ENCODE data around the gene SLC27A4. TPM values are rescaled to one million over a fixed set of nuclear protein-coding genes. Genes with fewer than 3 reads are reported as not detected.

SLC27A4 gene
- total RNA-seq: 42.7 and 45.1 TPM in 2 replicates

DNA sequence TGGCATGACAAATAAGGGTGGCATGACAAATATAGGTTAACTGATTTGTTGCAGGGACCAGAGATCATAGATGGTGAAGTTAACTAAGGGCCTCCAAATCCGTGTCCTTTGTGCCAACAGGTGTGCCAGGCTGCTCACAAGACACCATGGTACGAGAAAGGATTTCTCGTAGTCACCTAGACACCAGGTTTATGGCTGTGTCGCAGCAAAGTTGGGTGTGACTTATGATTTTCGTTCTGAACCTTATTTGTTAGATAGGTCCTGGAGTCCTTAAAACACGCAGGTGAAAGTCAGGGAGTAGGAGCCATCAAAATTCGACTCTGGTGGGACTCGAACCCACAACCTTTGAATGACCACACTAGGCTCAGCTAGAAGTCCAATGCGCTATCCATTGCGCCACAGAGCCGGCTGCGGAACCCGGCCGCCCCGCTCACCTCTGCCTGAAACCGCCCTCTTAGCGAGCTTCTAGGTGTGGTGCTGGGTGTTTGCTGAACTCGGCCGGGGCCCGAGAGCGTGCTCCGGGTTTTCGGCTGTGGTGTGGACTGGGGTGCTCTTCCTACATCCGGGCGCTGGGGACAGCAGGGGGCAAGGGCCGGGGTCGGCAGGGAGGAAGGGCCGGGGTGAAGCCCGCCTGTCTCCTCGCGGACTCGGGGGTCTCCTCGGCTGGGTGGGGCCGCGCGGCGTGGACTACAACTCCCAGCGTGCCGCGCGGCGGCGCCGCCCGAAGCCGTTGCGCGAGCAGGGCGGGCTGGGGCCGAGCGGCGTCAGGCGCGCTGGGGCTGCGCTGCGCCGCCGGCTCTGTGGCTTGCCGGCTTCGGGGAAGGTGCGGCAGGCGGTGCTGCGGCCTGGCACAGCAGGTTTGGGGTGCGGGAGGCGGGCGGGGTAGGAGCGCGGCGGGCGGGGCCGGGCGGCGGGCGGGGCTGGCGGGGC lies at the start of gene SLC27A4:
TSS of gene SLC27A4 (plus strand) at position 767 of the 930 bp plus-strand sequence. CDS start 2,606 bp downstream, outside the sequence.
- no peak for DNase-seq (ENCODE audit: extremely low read depth, low read depth, low spot score)

DNA sequence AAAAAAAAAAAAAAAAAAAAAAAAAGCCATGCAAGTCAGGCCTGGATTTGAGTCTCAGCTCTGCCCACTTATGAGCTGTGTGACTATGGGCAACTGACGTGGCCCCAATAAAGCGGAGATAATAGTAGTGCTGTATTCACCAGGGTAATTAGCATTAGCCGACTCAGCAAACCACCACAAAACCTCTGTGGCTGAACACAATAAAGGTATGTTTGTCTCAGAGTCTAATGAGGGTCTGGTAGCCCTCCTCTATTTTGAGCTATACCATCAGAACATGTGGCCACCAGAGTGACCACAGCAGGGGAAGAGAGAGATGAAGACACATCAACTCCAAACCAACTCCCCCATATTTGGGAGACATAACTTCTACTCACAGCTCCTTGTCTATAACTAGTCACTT lies 48.3 kb upstream of the SLC27A4 start:
- DNase-seq (ENCODE audit: extremely low read depth, low read depth, low spot score): no peak

DNA sequence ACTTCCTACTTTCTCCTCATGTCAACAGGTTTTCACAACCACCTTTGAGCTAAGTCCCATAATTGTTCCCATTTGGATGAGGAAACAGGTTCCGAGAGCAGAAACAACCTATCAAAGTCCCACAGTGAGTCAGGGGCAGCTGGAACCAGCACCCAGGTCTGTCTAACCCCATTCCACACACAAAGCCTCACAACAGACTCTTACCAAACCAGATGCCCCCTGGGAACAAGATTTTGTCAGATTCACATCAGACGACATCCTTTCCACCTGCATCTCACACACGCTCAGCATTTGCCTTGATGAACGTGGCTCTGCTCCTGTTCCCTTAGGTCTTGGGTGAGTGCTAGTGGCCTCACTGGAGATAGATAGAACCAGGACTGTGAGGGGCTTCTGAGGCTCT lies 47.2 kb upstream of the SLC27A4 start:
- no peak for DNase-seq (ENCODE audit: extremely low read depth, low read depth, low spot score)

DNA sequence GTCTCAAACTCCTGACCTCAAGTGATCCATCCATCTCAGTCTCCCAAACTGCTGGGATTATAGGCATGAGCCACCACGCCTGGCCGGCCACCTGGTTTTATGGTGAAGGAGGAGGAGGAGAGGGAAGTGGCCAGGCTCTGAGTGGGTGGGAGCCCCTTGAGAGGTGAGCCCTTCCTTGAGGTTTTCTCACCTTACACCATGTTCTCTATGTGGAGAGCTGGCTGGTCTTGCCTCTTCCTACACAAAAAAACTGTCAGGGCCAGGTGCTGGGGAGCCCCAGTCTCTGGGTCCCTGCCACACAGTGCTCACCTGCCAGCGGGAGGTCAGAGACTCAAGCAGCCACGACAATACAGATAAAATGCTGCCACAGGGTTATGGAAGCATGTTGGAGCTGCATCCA lies 46.2 kb upstream of the SLC27A4 start:
- no peak for DNase-seq (ENCODE audit: extremely low read depth, low read depth, low spot score)

DNA sequence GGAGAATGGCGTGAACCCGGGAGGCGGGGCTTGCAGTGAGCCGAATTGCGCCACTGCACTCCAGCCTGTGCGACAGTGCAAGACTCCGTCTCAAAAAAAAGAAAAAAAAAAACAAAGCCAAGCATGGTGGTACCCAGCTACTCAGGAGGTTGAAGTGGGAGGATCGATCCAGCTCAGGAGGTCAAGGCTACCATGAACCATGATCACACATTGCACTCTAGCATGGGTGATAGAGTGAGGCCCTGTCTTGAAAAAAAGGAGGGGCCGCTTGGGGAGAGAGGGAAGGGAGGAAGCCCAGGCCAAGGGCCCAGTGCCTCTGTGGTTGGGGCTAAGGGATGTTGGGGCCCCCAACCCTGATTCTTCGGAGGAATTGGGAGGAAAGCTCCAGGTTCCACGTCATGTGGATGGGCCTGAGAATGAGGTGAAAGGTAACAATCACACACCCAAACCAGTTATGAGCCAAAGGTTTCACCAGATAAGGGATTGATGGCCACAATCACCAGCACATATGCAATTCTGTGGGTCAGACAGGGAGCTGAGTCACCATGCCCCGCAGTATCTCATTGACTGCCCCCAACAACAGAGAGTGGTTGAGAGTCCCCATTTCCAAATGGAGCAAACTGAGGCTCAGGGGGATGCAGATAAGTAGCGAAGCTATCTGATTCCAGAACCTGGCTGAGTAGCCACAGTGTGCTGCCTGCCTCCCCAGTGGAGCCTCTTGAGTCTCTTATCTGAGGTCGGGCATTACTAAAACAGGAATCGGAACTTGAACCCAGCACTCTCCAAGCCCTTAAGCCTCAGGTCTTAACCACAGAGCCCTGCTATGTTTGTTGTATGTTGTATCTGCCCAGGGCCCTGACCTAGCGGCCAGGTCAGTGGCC lies 43.7 kb upstream of the SLC27A4 start:
- DNase-seq (ENCODE audit: extremely low read depth, low read depth, low spot score): no peak

DNA sequence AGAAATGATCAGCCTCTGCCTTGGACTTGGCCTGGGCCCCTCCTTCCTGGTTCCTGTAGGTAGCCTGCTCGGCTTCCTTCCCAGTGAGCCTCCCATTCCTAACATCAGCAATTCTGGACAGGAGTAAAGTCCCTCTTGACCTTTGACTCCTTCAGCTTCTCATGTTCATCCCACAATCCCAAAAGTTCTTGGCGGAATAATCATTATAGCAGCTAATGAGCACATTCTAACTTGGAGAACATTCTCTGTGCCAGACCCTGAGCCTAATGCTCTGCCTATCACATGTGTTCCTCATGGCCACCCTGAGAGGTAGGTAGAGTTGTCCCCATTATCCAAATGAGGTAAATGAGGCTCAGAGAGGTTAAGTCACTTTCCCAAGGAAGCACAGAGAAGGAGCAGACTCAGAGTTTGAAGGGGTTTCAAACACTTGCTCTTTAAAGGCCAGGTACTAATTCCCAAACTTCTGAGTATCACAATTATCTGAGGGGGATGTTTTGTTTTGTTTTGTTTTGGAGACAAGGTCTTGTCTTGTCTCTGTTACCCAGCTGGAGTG lies 43.0 kb upstream of the SLC27A4 start:
- no peak for DNase-seq (ENCODE audit: extremely low read depth, low read depth, low spot score)

DNA sequence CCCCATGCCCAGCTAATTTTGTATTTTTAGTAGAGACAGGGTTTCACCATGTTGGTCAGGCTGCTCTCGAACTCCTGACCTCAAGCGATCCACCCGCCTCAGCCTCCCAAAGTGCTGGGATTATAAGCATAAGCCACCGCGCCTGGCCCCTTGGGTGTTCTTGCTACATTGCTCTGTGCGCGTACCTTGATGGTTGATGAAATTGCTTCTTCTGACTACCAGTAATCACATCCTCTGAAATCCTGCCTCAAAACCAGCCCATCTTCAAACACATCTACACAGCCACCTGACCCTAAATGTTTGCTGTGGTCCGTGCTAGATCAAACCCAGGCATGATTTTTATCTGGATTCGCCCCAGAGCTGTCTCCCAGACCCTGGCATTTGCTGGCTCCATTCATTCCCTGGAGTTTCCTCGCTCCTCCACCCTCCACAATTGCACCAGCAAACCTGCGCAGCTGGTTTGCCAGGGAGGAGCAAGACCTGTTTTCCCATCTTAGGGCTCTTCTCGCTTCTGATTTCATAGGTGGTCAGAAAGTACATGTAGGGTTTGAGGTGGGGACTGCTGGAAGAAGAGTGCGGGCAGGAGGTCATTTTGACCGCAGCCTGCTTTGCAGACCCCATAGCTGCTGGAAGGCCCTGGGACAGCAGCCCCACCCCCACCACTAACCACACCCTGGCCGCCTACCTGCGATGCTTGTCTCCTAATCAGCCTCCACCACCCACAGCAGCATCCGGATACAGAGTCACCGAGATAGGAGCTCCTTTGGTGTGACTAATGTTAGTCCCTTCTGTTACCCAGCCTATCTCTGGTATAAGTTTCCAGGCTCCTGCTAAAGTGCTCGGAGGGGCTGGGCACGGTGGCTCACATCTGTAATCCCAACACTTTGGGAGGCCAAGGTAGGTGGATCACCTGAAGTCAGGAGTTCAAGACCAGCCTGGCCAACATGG lies 41.5 kb upstream of the SLC27A4 start:
- DNase-seq (ENCODE audit: extremely low read depth, low read depth, low spot score): no peak

DNA sequence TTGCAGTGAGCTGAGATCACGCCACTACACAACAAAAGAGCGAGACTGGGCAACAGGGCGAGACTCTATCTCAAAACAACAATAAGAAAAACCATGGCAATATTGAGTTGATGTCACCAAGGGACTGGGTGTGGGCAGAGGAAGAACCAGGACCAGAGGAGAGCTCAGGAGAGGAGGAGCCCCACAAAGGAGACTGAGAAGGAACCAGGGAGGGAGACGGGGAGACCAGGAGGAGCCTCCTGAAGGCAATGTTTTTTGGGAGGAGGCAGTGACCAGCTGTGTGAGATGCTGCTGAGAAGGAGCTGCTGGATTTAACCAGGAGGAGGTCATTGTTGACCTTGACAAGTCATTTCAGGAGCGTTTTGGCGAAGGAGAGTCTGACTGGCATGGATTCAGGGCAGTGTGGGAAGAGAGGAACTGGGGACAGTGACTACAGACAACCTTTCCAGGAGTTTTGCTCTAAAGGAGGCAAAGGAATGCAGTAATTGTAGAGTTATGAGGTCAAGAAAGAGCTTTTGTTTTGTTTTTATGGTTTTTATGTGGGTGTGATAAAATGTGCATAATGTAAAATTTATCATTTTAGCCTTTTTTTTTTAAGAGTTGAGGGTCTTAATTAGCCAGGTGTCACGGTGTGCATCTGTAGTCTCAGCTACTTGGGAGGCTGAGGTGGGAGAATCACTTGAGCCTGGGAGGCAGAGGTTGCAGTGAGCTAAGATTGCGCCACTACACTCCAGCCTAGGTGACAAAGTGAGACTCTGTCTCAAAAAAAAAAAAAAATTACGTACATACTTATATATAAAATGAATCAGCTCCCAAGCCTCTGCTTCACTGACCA lies 36.0 kb upstream of the SLC27A4 start:
- no peak for DNase-seq (ENCODE audit: extremely low read depth, low read depth, low spot score)

DNA sequence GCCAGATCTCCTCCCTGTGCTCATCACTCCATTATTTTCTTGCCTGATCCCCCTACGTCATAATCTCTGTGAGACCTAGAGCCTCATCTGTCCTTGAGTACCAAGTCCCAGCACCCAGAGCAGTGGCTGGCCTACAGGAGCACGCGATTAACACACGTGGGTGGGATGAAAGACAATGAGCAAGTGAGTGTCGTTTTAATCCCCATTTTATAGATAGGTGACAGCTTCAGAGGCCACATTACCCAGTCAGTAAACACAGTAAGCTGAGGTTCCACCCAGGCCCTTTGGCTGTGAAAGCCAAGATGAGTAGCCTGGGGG lies 35.4 kb upstream of the SLC27A4 start:
- DNase-seq (ENCODE audit: extremely low read depth, low read depth, low spot score): no peak

DNA sequence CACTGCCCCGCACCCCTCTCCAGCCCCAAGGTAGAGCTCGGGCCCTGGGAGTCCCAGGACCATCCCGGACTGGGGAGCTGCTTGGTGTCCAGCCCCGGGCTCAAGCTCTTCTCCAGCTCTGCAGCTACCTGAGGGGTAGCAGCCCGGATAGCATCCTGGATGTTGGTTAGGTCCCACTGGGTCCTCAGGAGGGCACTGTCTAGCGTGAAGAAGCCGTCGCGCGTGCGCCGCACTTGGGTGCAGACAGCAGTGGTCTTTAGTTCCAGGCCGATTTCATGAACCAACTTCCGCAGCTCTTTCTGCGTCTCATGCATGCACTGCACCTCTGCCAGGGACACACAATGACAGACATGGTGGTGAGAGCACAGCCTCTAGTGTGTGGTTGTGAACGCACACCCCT lies 30.8 kb upstream of the SLC27A4 start:
- no peak for DNase-seq (ENCODE audit: extremely low read depth, low read depth, low spot score)

DNA sequence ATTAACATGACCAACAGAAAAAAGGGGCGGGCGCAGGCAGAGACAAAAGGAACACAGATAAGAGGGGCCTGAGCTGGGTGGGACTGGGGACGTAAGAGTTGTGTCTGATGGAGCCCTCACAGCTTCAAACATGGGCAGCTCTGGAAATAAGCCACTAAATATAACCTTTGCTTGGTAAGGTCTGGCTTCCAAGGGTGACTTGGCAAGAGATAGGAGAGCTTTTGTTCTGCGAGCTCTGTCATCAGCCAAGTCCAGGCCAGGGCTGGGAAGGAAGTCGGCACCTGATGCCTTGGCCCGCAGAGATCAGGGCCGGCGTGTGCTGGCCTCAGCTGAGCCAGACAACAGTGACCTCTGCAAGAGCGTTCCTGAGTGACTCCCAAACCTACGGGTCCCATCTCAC lies 29.9 kb upstream of the SLC27A4 start:
- no peak for DNase-seq (ENCODE audit: extremely low read depth, low read depth, low spot score)

DNA sequence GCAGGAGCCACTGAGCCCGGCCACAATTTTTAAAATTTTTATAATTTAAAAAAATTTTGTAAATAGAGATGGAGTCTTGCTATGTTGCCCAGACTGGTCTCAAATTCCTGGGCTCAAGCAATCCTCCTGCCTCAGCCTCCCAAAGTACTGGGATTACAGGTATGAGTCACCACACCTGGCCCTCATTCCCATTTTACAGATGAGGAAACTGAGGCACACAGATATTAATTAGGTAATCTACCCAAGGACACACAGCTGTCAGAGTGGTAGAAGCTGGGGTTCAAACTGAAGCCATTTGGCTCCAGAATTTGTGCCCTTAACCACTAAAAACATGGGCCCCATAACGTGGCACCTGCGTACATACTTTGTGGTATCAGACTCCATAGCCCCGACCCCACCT lies 25.6 kb upstream of the SLC27A4 start:
- DNase-seq (ENCODE audit: extremely low read depth, low read depth, low spot score): no peak

DNA sequence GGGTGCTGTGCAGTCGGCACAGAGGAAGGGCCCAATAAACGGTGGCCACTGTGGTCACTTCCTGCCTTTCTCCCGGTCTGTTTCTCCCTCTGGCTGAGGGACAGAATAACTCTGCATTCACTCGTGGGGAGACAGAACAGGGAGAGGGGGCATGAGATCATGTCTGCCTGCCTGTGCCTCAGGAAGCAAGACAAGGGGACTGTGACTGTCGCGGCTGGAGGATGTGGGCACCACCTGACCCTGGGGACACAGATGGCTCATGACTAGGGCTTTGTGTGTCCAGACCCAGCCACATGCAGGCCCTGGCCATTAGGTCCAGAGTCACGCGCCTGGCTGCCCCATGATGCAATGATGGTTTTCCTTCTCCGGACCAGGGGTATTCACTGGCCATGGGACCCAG lies 23.9 kb upstream of the SLC27A4 start:
- DNase-seq (ENCODE audit: extremely low read depth, low read depth, low spot score): no peak

DNA sequence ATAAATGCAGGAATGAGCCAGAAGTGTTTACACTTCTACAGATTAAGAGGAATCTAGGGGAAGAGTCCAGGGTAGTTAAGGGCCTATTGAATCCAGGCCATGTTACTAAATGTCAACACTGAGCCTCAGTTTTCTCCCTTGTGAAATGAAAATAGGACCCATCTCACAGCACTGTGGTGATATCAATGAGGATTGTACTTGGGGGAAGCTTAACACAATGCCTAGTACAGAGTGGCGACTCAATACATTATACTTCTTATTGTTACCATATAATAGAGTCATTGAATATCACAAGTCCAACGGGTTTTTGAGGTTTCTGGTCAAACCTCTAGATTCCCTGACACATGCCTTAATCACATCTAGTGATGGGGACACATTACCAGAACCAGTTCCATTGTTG lies 22.7 kb upstream of the SLC27A4 start:
- no peak for DNase-seq (ENCODE audit: extremely low read depth, low read depth, low spot score)

DNA sequence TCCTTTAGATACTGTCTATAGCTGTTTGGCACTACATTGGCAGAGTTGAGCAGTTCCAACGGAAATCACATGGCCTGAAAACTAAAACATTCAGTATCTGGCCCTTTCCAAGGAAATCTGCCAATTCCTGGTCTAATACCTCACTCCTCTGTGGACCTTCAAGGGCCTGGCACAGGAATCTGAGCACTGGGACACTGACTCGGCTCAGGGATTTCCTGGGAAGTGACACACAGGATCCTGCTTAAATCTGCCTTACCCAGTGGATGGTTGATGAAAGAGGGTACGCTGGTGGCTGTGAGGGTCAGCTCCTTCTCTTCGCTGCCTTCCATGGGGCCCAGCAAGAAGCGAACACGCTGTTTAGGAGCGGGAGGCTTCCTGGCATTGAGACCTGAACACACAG lies 19.0 kb upstream of the SLC27A4 start:
- DNase-seq (ENCODE audit: extremely low read depth, low read depth, low spot score): no peak

DNA sequence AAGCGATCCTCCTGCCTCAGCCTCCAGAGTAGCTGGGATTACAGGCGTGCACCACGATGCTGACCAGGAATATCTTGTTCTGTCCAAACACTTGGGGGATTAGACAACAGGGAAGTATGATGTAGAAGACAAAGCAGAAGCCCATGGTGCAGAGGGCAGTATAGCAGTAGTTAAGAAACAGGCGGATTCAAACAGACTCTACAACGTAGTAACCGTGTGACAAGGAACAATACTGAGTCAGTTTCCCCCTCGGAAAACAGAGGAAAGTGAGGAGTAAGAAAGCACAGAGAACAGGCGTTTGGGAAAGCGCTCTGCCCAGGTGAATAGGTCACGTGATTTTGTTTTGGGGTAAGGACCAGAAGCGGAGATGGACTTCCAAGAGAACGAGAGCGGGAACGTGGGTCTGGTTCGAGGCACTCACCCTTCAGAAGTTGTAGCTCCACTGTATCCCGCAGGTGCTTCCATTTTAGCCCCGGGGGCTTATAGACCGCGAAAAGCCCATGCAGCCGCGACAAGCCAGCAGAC lies 18.4 kb upstream of the SLC27A4 start:
- no peak for DNase-seq (ENCODE audit: extremely low read depth, low read depth, low spot score)

DNA sequence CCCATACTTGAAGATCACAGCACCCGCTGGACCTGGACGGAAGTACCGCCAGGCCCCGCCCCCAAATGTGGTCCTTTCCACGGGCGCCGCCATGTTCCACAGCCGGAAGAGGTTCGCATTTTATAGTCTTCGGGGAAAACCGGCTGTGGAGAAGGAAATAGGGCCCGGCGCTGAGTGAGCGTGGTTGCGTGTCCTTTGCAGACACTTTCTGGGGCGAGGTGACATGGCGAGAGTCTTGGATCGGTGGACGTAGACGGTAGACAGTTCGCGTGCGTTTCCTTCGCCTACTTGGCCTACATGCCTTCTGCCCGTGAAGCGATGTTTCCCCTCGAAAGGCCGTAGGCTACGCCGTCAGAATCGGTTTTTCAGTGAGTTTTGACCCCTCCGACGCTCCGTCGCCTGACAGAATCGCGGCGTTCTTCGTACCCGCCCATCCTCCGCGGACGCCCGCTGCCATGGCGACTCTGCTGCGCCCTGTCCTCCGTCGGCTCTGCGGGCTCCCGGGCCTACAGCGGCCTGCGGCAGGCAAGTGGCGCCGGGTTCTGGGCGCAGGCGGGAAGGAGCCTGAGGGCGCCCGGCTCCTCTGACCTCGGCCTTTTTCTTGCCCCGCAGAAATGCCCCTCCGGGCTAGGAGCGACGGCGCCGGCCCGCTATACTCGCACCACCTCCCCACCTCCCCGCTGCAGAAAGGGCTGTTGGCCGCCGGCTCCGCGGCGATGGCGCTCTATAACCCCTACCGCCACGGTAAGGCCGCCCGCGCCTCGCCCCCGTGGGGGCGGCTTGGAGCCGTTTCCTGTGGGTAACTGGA lies 17.7 kb upstream of the SLC27A4 start, which contains the start of the genes COQ4 and TRUB2:
TSS of gene COQ4 (plus strand) at position 436 of the 808 bp plus-strand sequence. CDS start at position 456, 20 bp downstream.
TSS of gene TRUB2 (minus strand) at position 44 of the 808 bp plus-strand sequence. CDS start at position 5, 39 bp downstream.
- DNase-seq (ENCODE audit: extremely low read depth, low read depth, low spot score): peak; percentile 90

DNA sequence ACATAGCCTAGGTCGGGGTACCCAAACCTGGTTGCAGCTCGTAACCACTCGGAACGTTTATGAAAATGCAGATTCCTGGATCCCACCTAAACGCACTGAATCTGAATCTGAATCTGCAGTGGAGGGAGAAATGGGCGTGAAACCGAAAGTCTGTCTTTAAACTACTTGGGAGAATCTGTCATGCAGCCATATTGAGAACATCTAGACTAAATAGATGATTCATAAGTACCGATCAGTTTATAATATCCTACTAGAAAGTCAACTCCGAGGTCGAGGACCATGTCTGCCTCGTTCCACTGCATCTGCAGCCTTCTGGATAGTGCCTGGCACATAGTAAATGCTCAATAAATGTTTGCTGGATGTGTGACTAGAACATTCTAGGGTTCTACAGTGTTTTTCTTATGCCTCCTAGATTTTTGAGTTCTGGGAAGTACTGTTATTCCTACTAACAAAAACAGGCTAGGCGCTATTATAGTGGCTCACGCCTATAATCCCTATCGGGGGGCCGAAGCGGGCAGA lies 17.1 kb upstream of the SLC27A4 start:
- DNase-seq (ENCODE audit: extremely low read depth, low read depth, low spot score): no peak
